Neural progenitor cell (in vitro differentiated cells): ENCODE data around the gene TEAD1.

Experiments used
- CTCF ChIP-seq: fragments of 200-600 bp; sonication (generic); IDR thresholded peaks from 2 replicates; pipeline ENCODE4 v1.5.1; 2017; ENCODE audit warnings: antibody characterized with exemption, mild to moderate bottlenecking
- EZH2 ChIP-seq: fragments of 200-600 bp; sonication (generic); IDR thresholded peaks from 2 replicates; pipeline ENCODE4 v1.6.1; 2017; ENCODE audit warnings: antibody characterized with exemption, mild to moderate bottlenecking, moderate library complexity
- EZH2phosphoT487 ChIP-seq: fragments of 200-600 bp; sonication (generic); IDR thresholded peaks from 2 replicates; pipeline ENCODE4 v1.6.1; 2017; ENCODE audit warnings: antibody characterized with exemption

GRCh38 chr11:12677131-12677530, 2.9 kb downstream of the TEAD1 start:
- TF ChIP-seq CTCF = no peak
- no peak for TF ChIP-seq EZH2
- TF ChIP-seq EZH2phosphoT487 = no peak
